Thyroid gland (tissue), 4 donors: ENCODE measurements around the gene SORCS2. TPM values are rescaled to one million over a fixed set of nuclear protein-coding genes. Genes with fewer than 3 reads are reported as not detected.

ENCODE experiments used
- DNase-seq, 2 donors: peaks; one replicate each; pipeline ENCODE4 v3.0.0-alpha.2; 2019
- H3K27ac ChIP-seq, 3 donors: fragments of 200-600 bp; sonication (generic); 1 replicate in 2 of 3; 2 replicates in 1 of 3; pipeline ENCODE4 v1.5.1; 2016 to 2019; ENCODE audit warnings: mild to moderate bottlenecking in 1 of 3, moderate library complexity in 1 of 3
- H3K27me3 ChIP-seq: fragments of 200-600 bp; sonication (generic); one replicate; pipeline ENCODE4 v1.5.1; 2019
- H3K36me3 ChIP-seq, 2 donors: fragments of 200-600 bp; sonication (generic); one replicate each; pipeline ENCODE4 v1.5.1; 2016 to 2019
- H3K4me1 ChIP-seq, 2 donors: fragments of 200-600 bp; sonication (generic); one replicate each; pipeline ENCODE4 v1.5.1; 2017 to 2019
- H3K4me3 ChIP-seq, 3 donors: fragments of 200-600 bp; sonication (generic); replicated peaks in 1 of 3; 1 replicate in 2 of 3; 2 replicates in 1 of 3; pipeline ENCODE4 v1.5.1; 2016; ENCODE audit warnings: mild to moderate bottlenecking in 1 of 3
- H3K9me3 ChIP-seq: fragments of 200-600 bp; sonication (generic); one replicate; pipeline ENCODE4 v1.5.1; 2017
- CTCF ChIP-seq, 6 experiments: fragments of 200-600 bp in 3 of 6; fragments of 450-650 bp in 3 of 6; sonication (generic) in 3 of 6; IDR thresholded peaks; one replicate each; pipeline ENCODE4 v1.5.1; 2016 to 2019; ENCODE audit warnings: antibody characterized with exemption in 6 of 6, mild to moderate bottlenecking in 2 of 6, inconsistent platforms in 1 of 6, moderate library complexity in 1 of 6
- POLR2A ChIP-seq, 2 donors: fragments of 450-650 bp; IDR thresholded peaks; one replicate each; pipeline ENCODE4 v1.6.1; 2017; ENCODE audit warnings: antibody characterized with exemption in 2 of 2, mild to moderate bottlenecking in 2 of 2, moderate library complexity in 1 of 2
- WGBS, 2 donors: methylation state at CpG; one replicate each; pipeline ENCODE4 v1.1.5; 2017; 5-methylcytosine and 5-hydroxymethylcytosine counted together
- intact Hi-C: fragments of 100-400 bp; cut with DNase I; formaldehyde crosslinking; loops from one replicate; pipeline ENCODE4 v1.15.1; 2023
- total RNA-seq, 4 donors: library from RNA; depleted of rRNA; stranded (reverse); fragments of >200 nt; gene quantifications; one replicate each; pipeline ENCODE4 v1.2.3, GENCODE V29; 2016

Gene SORCS2
- total RNA-seq, 4 donors from 2014 or later: 1.7 to 13.6 (median 3.6) TPM

DNA sequence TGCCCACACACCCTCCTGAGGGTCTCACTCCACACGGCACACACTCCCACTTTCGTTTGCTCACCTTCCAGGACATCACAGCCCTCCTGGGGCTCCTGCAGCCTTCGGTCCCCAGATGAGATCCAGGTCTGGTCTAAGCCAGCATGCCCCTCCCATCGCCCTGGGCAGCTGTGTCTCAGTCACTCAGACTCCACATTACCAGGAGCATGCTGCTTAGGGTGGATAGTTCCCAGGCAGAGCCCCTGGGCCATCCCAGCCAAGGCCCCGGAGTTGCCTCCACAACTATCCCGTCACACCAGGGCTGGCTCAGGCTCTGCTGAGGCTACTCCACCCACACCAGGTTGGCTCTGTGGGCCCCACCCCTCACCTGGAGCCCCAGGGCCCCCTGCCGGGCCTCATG is 292.8 kb downstream of the SORCS2 start:
- Histone ChIP-seq H3K27ac (no peak overlapping the region), H3K4me3 (no peak overlapping the region), H3K4me1 (no peaks in the 10 kb centered on the region), H3K9me3 (no peaks in the 10 kb centered on the region), H3K36me3 (no peaks in the 10 kb centered on the region), H3K27me3 (no peaks in the 10 kb centered on the region)
- DNase-seq: no peak
- no peak for TF ChIP-seq CTCF (IDR thresholded peaks at IDR 0.05)
- no peak for TF ChIP-seq POLR2A (IDR thresholded peaks at IDR 0.05)
- intact Hi-C loops: no loop called here
- WGBS, 2 donors: 72 to 88% methylated on average over 7 of the region's 7 CpGs

GRCh38 chr4:7486101-7486500 is 293.8 kb downstream of the SORCS2 start:
- H3K36me3 ChIP-seq: no peaks in the 10 kb centered on the region
- H3K4me3 ChIP-seq: no peak overlapping the region
- H3K27me3 ChIP-seq: no peaks in the 10 kb centered on the region
- intact Hi-C loops: no loop called here
- H3K27ac ChIP-seq: no peak overlapping the region
- no peaks in the 10 kb centered on the region for H3K4me1 ChIP-seq
- 79% methylated on average over 4 of the region's 11 CpGs; no CpG with 5 or more reads in 1 of the 2 donors for WGBS, 2 donors
- no peak for TF ChIP-seq POLR2A (IDR thresholded peaks at IDR 0.05)
- no peak for TF ChIP-seq CTCF (IDR thresholded peaks at IDR 0.05)
- DNase-seq: no peak
- no peaks in the 10 kb centered on the region for H3K9me3 ChIP-seq

DNA sequence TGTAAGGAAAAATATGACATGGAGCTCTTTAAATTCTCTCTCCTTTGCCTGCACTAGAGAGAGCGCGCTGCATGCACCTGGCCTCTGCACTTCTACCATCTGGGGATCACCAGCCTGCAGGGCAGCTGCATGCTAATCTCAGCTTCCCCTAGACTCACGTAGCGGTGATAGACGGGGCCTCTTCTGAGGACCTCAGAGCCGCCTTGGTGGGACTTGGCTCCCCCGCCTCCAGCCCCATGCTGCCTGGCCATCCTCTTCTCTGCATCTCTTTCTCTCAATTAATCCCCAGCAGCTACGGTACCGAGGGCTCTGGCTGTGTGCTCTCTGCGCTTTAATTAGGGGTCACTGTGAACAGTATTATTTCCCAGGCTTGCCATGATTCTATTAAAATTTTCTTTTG is 295.2 kb downstream of the SORCS2 start:
- 69 to 85% methylated on average over 10 of the region's 10 CpGs for WGBS, 2 donors
- Histone ChIP-seq H3K27ac (no peak overlapping the region), H3K4me3 (no peak overlapping the region), H3K9me3 (no peaks in the 10 kb centered on the region), H3K27me3 (no peaks in the 10 kb centered on the region), H3K36me3 (no peaks in the 10 kb centered on the region), H3K4me1 (no peaks in the 10 kb centered on the region)
- intact Hi-C loops: no loop called here
- no peak for DNase-seq
- TF ChIP-seq POLR2A (IDR thresholded peaks at IDR 0.05) (no peak), CTCF (IDR thresholded peaks at IDR 0.05) (no peak)

DNA sequence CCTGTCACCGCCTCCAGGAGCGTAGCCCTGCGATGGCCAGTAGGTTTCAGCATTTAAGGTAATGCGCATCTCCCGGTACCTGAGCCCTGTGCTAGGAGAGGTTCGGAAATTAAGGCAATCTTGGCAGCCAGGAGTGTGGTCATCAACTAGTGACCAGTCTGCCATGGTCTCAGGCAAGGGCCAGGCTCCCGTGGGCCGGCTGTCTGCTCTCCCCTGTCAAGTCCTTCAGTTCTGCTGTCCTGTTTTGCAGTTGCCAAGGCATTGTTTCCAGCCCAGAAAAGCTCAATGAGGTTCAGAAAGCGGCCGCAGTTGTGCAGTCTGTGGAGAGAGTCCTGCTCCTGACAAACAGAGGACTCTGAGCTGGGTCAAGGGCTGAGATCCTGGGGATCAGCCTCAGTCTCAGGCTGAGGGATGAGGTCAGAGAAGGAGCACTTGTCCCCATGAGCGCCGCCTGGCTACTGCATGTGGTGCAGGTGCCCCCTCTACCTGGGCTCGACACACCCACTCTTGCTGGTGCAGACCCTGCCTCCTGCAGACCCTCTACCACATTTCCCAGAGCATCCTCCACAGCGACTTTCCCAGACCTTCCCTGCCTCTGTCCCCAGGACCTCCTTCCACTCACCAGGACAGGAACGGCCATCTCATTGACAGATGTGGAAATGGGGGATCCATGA is 295.8 kb downstream of the SORCS2 start:
- no peak for TF ChIP-seq POLR2A (IDR thresholded peaks at IDR 0.05)
- H3K27me3 ChIP-seq: no peaks in the 10 kb centered on the region
- H3K36me3 ChIP-seq: no peaks in the 10 kb centered on the region
- H3K4me1 ChIP-seq: no peaks in the 10 kb centered on the region
- WGBS, 2 donors: 83 to 84% methylated on average over 11 to 12 of the region's 15 CpGs
- no peak overlapping the region for H3K4me3 ChIP-seq
- H3K9me3 ChIP-seq: no peaks in the 10 kb centered on the region
- intact Hi-C loops: no loop called here
- DNase-seq: no peak
- no peak overlapping the region for H3K27ac ChIP-seq

- Histone ChIP-seq H3K9me3 (no peaks in the 10 kb centered on the region), H3K27ac (no peak overlapping the region), H3K4me1 (no peaks in the 10 kb centered on the region), H3K4me3 (no peak overlapping the region), H3K27me3 (no peaks in the 10 kb centered on the region), H3K36me3 (no peaks in the 10 kb centered on the region)
- WGBS, 2 donors: 96 to 97% methylated on average over 6 of the region's 6 CpGs
- TF ChIP-seq CTCF (IDR thresholded peaks at IDR 0.05) (no peak), POLR2A (IDR thresholded peaks at IDR 0.05) (no peak)
- no peak for DNase-seq
- intact Hi-C loops: no loop called here
Observed at GRCh38 chr4:7491915-7492314, 299.6 kb downstream of the SORCS2 start.
